ENCODE data around the gene PRDM12. TPM values are rescaled to one million over a fixed set of nuclear protein-coding genes. Genes with fewer than 3 reads are reported as not detected.

Gene PRDM12
- total RNA-seq, 1 experiment from 2014 or later, result 0.34 TPM

DNA sequence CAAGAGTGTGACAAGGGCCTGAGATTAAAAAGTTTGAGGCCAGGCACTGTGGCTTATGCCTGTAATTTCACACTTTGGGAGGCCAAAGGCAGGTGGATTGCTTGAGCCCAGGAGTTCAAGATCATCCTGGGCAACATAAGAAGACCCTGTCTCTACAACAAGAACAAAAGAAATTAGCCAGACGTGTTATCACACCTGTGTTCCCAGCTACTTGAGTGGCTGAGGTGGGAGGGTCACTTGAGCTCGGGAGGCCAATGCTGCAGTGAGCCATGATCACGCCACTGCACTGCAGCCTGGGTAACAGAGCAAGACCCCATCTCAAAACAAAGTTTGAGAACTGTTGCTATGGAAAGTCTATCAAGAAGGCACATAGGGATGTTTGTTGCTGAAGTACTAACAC, 54.2 kb downstream of the PRDM12 start:
- Histone ChIP-seq H3K4me1 (peaks cover 18% of the 10 kb centered on the region), H3K36me3 (ENCODE audit: control insufficient read depth, insufficient read depth, low read length) (no peaks in the 10 kb centered on the region), H3K4me3 (ENCODE audit: low read depth, low read length) (no peak overlapping the region), H3K27me3 (replicated peaks; ENCODE audit: control insufficient read depth, insufficient read depth, low read length) (no peaks in the 10 kb centered on the region), H3K9me3 (no peaks in the 10 kb centered on the region)
- no peaks in the 10 kb centered on the region for H3K27me3 Mint-ChIP-seq (ENCODE audit: insufficient read depth, unreplicated experiment)
- peaks cover 8% of the 10 kb centered on the region for H3K4me1 Mint-ChIP-seq (ENCODE audit: low read depth, unreplicated experiment)
- peaks cover 3% of the 10 kb centered on the region for H3K36me3 Mint-ChIP-seq (ENCODE audit: insufficient read depth, unreplicated experiment)
- no peak for DNase-seq
- H3K9me3 Mint-ChIP-seq (ENCODE audit: unreplicated experiment), result no peaks in the 10 kb centered on the region
- POLR2A ChIA-PET, result no interaction called here
- H3K4me3 Mint-ChIP-seq (ENCODE audit: unreplicated experiment), result no peak overlapping the region
- intact Hi-C loops (cut with micrococcal nuclease; ENCODE audit: unreplicated experiment), result no loop called here
- CTCF ChIA-PET, result no interaction called here
- no TSS peak for BruUV-seq (replicated peaks)
- TF ChIP-seq, protein P1, sequence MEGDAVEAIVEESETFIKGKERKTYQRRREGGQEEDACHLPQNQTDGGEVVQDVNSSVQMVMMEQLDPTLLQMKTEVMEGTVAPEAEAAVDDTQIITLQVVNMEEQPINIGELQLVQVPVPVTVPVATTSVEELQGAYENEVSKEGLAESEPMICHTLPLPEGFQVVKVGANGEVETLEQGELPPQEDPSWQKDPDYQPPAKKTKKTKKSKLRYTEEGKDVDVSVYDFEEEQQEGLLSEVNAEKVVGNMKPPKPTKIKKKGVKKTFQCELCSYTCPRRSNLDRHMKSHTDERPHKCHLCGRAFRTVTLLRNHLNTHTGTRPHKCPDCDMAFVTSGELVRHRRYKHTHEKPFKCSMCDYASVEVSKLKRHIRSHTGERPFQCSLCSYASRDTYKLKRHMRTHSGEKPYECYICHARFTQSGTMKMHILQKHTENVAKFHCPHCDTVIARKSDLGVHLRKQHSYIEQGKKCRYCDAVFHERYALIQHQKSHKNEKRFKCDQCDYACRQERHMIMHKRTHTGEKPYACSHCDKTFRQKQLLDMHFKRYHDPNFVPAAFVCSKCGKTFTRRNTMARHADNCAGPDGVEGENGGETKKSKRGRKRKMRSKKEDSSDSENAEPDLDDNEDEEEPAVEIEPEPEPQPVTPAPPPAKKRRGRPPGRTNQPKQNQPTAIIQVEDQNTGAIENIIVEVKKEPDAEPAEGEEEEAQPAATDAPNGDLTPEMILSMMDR (IDR thresholded peaks at IDR 0.05; ENCODE audit: insufficient read depth in 1 of 2, low read depth in 1 of 2, low read length in 1 of 2, severe bottlenecking in 1 of 2, unreplicated experiment in 1 of 2), result no peak
- H3K27ac Mint-ChIP-seq (ENCODE audit: unreplicated experiment), result no peak overlapping the region

DNA sequence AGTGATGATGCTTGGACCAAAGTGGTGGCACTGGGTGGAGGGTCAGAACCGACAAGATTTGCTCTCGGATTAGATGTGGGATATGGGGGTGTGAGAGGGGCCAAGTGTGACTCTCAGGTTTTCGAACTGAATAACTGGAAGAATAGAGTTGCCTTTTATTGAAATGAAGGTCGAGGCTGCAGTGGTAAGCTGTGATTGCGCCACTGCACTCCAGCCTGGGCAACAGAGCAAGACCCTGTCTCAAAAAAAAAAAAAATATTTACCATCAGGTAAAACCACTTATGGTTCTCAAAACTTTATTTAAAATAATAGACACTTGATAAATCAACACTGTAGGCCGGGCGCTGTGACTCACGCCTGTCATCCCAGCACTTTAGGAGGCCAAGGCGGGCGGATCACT, 56.4 kb downstream of the PRDM12 start:
- Histone ChIP-seq H3K4me3 (ENCODE audit: low read depth, low read length) (no peak overlapping the region), H3K27me3 (replicated peaks; ENCODE audit: control insufficient read depth, insufficient read depth, low read length) (no peaks in the 10 kb centered on the region), H3K4me1 (peaks cover under 1% of the 10 kb centered on the region), H3K36me3 (ENCODE audit: control insufficient read depth, insufficient read depth, low read length) (no peaks in the 10 kb centered on the region), H3K9me3 (no peaks in the 10 kb centered on the region)
- Mint-ChIP-seq H3K4me3 (ENCODE audit: unreplicated experiment) (no peak overlapping the region), H3K27me3 (ENCODE audit: insufficient read depth, unreplicated experiment) (no peaks in the 10 kb centered on the region), H3K9me3 (ENCODE audit: unreplicated experiment) (no peaks in the 10 kb centered on the region), H3K27ac (ENCODE audit: unreplicated experiment) (no peak overlapping the region), H3K4me1 (ENCODE audit: low read depth, unreplicated experiment) (no peaks in the 10 kb centered on the region), H3K36me3 (ENCODE audit: insufficient read depth, unreplicated experiment) (no peaks in the 10 kb centered on the region)
- ChIA-PET CTCF (no interaction called here), POLR2A (no interaction called here)
- intact Hi-C loops (cut with micrococcal nuclease; ENCODE audit: unreplicated experiment), result no loop called here
- no TSS peak for BruUV-seq (replicated peaks)
- TF ChIP-seq, protein P1 (IDR thresholded peaks at IDR 0.05; ENCODE audit: insufficient read depth in 1 of 2, low read depth in 1 of 2, low read length in 1 of 2, severe bottlenecking in 1 of 2, unreplicated experiment in 1 of 2), result no peak
- no peak for DNase-seq

DNA sequence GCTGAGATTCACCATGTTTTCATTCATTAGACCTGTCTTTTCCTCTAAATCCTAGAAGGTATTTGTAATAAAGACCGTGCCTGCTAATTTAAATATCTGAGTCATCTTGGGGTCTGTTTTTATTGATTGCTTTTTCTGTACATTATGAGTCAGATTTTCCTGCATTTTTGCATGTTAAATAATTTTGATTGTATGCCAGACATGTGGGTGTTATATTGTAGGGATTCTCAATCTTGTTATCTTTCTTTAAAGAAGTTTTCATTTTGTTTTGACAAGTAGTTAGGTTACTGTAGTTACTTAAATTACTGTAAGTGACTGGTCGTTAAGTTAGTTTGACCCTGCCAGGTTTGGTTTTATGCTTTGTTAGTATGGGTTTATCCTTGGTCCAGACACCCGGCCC, 64.3 kb downstream of the PRDM12 start:
- ChIA-PET CTCF (interaction anchor here (0.6 kb wide), 2 partner anchors 27 to 138 kb away, joined by 3 to 4 read pairs; no protein-coding TSS in a partner anchor), POLR2A (interaction anchor here (0.7 kb wide), 1 partner anchor 133 kb away, joined by 8 read pairs; no protein-coding TSS in a partner anchor)
- Mint-ChIP-seq H3K9me3 (ENCODE audit: unreplicated experiment) (no peaks in the 10 kb centered on the region), H3K4me3 (ENCODE audit: unreplicated experiment) (no peak overlapping the region), H3K27me3 (ENCODE audit: insufficient read depth, unreplicated experiment) (no peaks in the 10 kb centered on the region), H3K36me3 (ENCODE audit: insufficient read depth, unreplicated experiment) (no peaks in the 10 kb centered on the region), H3K27ac (ENCODE audit: unreplicated experiment) (no peak overlapping the region), H3K4me1 (ENCODE audit: low read depth, unreplicated experiment) (peaks cover 13% of the 10 kb centered on the region)
- TF ChIP-seq, protein P1 (IDR thresholded peaks at IDR 0.05; ENCODE audit: insufficient read depth in 1 of 2, low read depth in 1 of 2, low read length in 1 of 2, severe bottlenecking in 1 of 2, unreplicated experiment in 1 of 2), result no peak
- Histone ChIP-seq H3K4me3 (ENCODE audit: low read depth, low read length) (no peak overlapping the region), H3K9me3 (no peaks in the 10 kb centered on the region), H3K27me3 (replicated peaks; ENCODE audit: control insufficient read depth, insufficient read depth, low read length) (no peaks in the 10 kb centered on the region), H3K4me1 (no peaks in the 10 kb centered on the region), H3K36me3 (ENCODE audit: control insufficient read depth, insufficient read depth, low read length) (no peaks in the 10 kb centered on the region)
- intact Hi-C loops (cut with micrococcal nuclease; ENCODE audit: unreplicated experiment), result no loop called here
- no peak for DNase-seq
- no TSS peak for BruUV-seq (replicated peaks)

Measured in Caco-2 (cell line).